ENCODE results near the gene DOCK7. TPM values are rescaled to one million over a fixed set of nuclear protein-coding genes. Genes with fewer than 3 reads are reported as not detected.

Gene DOCK7
- total RNA-seq, 1 donor from 2014 or later: 20.8 TPM

DNA sequence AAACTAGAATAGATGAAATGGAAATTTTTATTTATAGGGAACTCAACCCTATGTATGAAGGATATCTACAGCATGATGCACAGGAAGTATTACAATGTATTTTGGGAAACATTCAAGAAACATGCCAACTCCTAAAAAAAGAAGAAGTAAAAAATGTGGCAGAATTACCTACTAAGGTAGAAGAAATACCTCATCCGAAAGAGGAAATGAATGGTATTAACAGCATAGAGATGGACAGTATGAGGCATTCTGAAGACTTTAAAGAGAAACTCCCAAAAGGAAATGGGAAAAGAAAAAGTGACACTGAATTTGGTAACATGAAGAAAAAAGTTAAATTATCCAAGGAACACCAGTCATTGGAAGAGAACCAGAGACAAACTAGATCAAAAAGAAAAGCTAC, 243.5 kb downstream of the DOCK7 start:
- DNase-seq (ENCODE audit: low read depth) (no peak), FAIRE-seq (no peak)
- Histone ChIP-seq H3K4me3 (ENCODE audit: low read depth, low read length) (no peak overlapping the region), H3K27me3 (ENCODE audit: control insufficient read depth, insufficient read depth, low read length) (no peaks in the 10 kb centered on the region), H3K36me3 (ENCODE audit: control insufficient read depth, insufficient read depth, low read length) (peaks cover 2% of the 10 kb centered on the region)
- TF ChIP-seq, protein P1, sequence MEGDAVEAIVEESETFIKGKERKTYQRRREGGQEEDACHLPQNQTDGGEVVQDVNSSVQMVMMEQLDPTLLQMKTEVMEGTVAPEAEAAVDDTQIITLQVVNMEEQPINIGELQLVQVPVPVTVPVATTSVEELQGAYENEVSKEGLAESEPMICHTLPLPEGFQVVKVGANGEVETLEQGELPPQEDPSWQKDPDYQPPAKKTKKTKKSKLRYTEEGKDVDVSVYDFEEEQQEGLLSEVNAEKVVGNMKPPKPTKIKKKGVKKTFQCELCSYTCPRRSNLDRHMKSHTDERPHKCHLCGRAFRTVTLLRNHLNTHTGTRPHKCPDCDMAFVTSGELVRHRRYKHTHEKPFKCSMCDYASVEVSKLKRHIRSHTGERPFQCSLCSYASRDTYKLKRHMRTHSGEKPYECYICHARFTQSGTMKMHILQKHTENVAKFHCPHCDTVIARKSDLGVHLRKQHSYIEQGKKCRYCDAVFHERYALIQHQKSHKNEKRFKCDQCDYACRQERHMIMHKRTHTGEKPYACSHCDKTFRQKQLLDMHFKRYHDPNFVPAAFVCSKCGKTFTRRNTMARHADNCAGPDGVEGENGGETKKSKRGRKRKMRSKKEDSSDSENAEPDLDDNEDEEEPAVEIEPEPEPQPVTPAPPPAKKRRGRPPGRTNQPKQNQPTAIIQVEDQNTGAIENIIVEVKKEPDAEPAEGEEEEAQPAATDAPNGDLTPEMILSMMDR (IDR thresholded peaks at IDR 0.05; ENCODE audit: insufficient read depth, low read length, severe bottlenecking): no peak

DNA sequence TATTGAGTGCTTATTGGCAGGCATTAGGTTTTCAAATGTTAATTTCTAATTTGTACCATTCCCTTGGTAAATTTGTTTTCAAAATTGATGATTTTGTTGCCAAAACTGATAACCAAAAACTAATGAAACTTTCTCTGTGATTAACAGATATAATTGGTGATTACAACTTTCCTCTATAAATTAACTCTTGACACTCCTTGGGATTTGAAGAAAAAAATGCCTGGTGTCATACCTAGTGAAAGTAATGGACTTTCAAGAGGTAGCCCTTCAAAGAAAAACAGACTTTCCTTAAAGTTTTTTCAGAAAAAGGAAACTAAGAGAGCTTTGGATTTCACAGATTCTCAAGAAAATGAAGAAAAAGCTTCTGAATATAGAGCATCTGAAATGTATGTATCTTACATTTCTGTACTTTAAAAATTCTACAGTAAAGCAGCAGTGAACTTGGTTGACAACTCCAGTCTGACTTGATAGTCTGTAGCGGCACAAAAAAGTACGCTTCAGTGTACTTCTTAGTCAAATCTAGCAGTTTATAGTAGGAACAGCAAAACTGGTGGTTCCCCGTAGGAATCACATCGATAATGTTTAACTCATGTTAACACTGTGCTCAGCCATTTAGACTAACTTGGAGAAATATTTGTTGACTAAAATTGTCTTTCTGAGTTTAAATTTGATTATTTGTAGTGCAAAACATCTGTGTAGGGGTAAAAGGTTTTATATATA, 248.4 kb downstream of the DOCK7 start:
- TF ChIP-seq, protein P1 (IDR thresholded peaks at IDR 0.05; ENCODE audit: insufficient read depth, low read length, severe bottlenecking): no peak
- Histone ChIP-seq H3K4me3 (ENCODE audit: low read depth, low read length) (no peak overlapping the region), H3K27me3 (ENCODE audit: control insufficient read depth, insufficient read depth, low read length) (no peaks in the 10 kb centered on the region), H3K36me3 (ENCODE audit: control insufficient read depth, insufficient read depth, low read length) (no peaks in the 10 kb centered on the region)
- DNase-seq (ENCODE audit: low read depth) (no peak), FAIRE-seq (no peak)

DNA sequence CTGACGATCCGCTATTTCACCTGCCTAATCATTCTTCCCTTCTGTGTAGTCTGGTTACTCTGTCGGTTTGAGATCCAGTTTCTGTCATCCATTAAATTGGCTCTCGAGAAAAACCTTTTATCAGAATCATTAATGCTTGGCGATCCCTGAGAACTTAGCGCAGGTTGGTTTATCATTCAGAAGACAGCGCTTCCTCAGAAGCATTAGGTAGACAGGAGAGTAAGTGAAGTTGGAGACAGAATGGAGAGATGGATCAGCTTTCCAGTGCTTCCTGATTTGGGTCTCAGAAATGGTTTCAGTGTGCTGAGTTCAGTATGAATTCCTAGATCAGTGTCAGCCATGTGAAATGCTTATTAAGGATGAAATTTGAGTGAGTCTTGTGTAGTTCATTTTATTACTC, 250.0 kb downstream of the DOCK7 start:
- Histone ChIP-seq H3K27me3 (ENCODE audit: control insufficient read depth, insufficient read depth, low read length) (no peaks in the 10 kb centered on the region), H3K36me3 (ENCODE audit: control insufficient read depth, insufficient read depth, low read length) (no peaks in the 10 kb centered on the region), H3K4me3 (ENCODE audit: low read depth, low read length) (peak overlapping the region; percentile 85)
- DNase-seq (ENCODE audit: low read depth) (no peak), FAIRE-seq (no peak)
- TF ChIP-seq, protein P1 (IDR thresholded peaks at IDR 0.05; ENCODE audit: insufficient read depth, low read length, severe bottlenecking): no peak

DNA sequence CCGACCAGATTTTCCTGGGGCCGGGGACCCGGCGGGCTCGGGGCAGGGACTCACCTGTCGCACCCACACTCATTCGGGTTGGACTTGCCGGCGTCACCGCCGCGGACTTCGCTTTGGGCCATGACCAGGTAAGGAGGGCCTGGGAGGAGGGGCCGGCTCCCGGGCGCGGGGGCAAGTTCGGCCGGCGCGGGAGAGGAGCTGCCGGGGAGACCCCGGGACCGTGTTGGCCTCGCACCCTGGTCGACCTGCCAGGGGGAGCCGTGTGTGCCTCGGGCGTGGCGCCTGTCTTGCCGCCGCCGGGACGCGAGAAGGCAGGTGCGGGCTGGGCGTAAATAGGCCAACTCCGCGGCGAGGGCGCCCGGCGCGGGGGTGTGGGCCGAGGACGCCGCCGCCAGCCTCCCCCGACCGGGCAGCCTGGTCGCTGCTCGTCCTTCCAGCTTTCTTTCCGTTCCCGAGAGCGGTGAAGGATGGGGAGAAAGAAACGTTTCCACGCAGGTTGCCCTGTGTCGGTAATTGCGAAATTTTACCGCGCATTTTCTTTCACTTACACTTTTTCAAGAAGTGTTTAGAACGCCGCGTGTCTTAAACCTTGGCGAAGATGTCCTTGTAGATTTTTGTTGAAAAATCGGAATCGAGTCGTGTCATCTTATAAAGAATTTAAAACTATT, 250.8 kb downstream of the DOCK7 start:
- FAIRE-seq: no peak
- peak; percentile 7 for DNase-seq (ENCODE audit: low read depth)
- H3K4me3 ChIP-seq (ENCODE audit: low read depth, low read length): peak overlapping the region; percentile 85
- no peaks in the 10 kb centered on the region for H3K27me3 ChIP-seq (ENCODE audit: control insufficient read depth, insufficient read depth, low read length)
- no peaks in the 10 kb centered on the region for H3K36me3 ChIP-seq (ENCODE audit: control insufficient read depth, insufficient read depth, low read length)
- TF ChIP-seq, protein P1 (IDR thresholded peaks at IDR 0.05; ENCODE audit: insufficient read depth, low read length, severe bottlenecking): no peak

DNA sequence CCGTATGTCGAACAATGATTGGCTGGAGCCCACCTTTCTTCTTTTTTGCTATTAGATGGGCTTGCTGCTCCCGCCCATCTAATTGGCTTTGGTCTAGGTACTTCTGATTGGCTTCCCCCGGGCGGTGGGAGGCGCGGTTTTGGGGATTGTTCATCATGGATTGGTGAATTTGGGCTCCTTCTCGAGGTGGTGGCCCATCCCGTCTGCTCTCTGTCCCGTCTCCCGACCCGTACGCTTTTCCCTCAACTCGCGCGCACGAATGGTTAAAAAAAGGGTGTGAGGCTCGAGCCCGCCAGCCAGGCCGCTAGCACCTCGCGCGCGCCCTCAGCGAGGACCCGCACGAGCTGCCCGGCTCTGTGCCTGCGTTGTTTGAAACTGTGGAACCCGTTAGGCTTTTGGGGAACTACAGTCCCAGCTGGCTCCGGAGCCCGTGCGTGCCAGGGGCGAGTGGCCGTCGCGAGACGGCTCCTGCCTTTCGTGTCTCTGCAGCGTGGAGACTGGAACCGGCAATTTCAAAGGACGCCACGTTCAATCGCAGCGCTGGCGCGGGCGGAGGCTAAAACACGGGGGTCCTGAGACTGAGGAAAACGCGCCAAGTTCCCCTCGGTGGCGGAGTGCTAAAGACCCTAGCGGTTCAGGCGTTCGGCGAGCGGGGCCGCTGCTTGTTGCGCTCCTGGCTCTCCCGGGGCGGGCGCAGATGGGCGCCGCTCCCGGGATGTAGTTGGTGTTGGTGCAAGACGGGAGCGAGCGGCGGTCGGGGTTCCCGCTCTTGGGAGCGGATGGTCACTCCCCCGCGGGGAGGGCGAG, 251.5 kb downstream of the DOCK7 start, which contains the start of gene USP1:
USP1 (plus strand) TSS at position 584 of the 807 bp plus-strand sequence. CDS start 2,819 bp downstream, outside the sequence.
- Histone ChIP-seq H3K36me3 (ENCODE audit: control insufficient read depth, insufficient read depth, low read length) (no peaks in the 10 kb centered on the region), H3K4me3 (ENCODE audit: low read depth, low read length) (peak within 1 kb of the TSS; percentile 85), H3K27me3 (ENCODE audit: control insufficient read depth, insufficient read depth, low read length) (no peaks in the 10 kb centered on the region)
- DNase-seq (ENCODE audit: low read depth) (no peak), FAIRE-seq (no peak)
- TF ChIP-seq, protein P1 (IDR thresholded peaks at IDR 0.05; ENCODE audit: insufficient read depth, low read length, severe bottlenecking): no peak
